Endodermal cell (in vitro differentiated cells): ENCODE measurements around the gene FAT1. TPM values are rescaled to one million over a fixed set of nuclear protein-coding genes. Genes with fewer than 3 reads are reported as not detected.
A peak's percentile ranks its signal among the peaks of the same experiment; 100 is the strongest.

Experiments
- DNase-seq: peaks from one replicate; pipeline ENCODE4 v3.0.0-alpha.2; 2017
- H3K27ac ChIP-seq: 2 replicates; pipeline ENCODE4 v1.5.1; 2013; ENCODE audit warnings: mild to moderate bottlenecking, low read depth, low read length, moderate library complexity
- H3K27me3 ChIP-seq: 2 replicates; pipeline ENCODE4 v1.6.1; 2013; ENCODE audit warnings: mild to moderate bottlenecking, low read length, moderate library complexity; ENCODE audit not compliant: insufficient read depth, control insufficient read depth, poor library complexity, severe bottlenecking
- H3K36me3 ChIP-seq: 2 replicates; pipeline ENCODE4 v1.7.0; 2013; ENCODE audit warnings: mild to moderate bottlenecking, low read length, moderate library complexity; ENCODE audit not compliant: control insufficient read depth, insufficient read depth
- H3K4me1 ChIP-seq: one replicate; pipeline ENCODE4 v1.7.0; 2013; ENCODE audit warnings: low read length; ENCODE audit not compliant: control insufficient read depth, insufficient read depth
- H3K4me3 ChIP-seq: 2 replicates; pipeline ENCODE4 v1.5.1; 2013; ENCODE audit warnings: mild to moderate bottlenecking, low read length, moderate library complexity
- H3K9ac ChIP-seq: 2 replicates; pipeline ENCODE4 v1.6.1; 2013; ENCODE audit warnings: mild to moderate bottlenecking, low read length, moderate library complexity; ENCODE audit not compliant: poor library complexity, severe bottlenecking; ENCODE audit errors: extremely low read depth
- H3K9me3 ChIP-seq: 2 replicates; pipeline ENCODE4 v1.6.1; 2013; ENCODE audit warnings: mild to moderate bottlenecking, low read length, moderate library complexity; ENCODE audit not compliant: control insufficient read depth
- H3K27ac Mint-ChIP-seq: 2 replicates; pipeline ENCODE4 v1.8.0; 2020; ENCODE audit warnings: mixed read lengths
- H3K27me3 Mint-ChIP-seq: 2 replicates; pipeline ENCODE4 v1.8.0; 2021; ENCODE audit warnings: mild to moderate bottlenecking, mixed read lengths; ENCODE audit not compliant: insufficient read depth
- H3K36me3 Mint-ChIP-seq: 2 replicates; pipeline ENCODE4 v1.8.0; 2020; ENCODE audit warnings: low read depth, mixed read lengths
- H3K4me1 Mint-ChIP-seq: 2 replicates; pipeline ENCODE4 v1.8.0; 2020; ENCODE audit warnings: mixed read lengths
- H3K4me3 Mint-ChIP-seq: 2 replicates; pipeline ENCODE4 v1.8.0; 2020; ENCODE audit warnings: mild to moderate bottlenecking, moderate library complexity, mixed read lengths
- H3K9me3 Mint-ChIP-seq: 2 replicates; pipeline ENCODE4 v1.8.0; 2020; ENCODE audit warnings: mild to moderate bottlenecking, mixed read lengths
- CTCF ChIP-seq: fragments of 200-600 bp; sonication (generic); conservative IDR thresholded peaks from 2 replicates; pipeline ENCODE4 v1.5.0; 2021; ENCODE audit warnings: antibody characterized with exemption, mild to moderate bottlenecking
- WGBS, 2 experiments: methylation state at CpG; one replicate each; pipeline versions ENCODE4 v1.1.5 to v1.1.7; 2013; ENCODE audit warnings: missing lambda C conversion rate in 2 of 2, mixed read lengths in 1 of 2; ENCODE audit not compliant: insufficient coverage in 1 of 2, insufficient read length in 1 of 2; 5-methylcytosine and 5-hydroxymethylcytosine counted together
- total RNA-seq, 2 donors: library from RNA; stranded (reverse); fragmentation: NEBNext Ultra II Directional in 1 of 2; extraction: Animal tissue kit (Norgen Biotek cat#: 25700) in 1 of 2; gene quantifications; 2 replicates in 1 of 2; 3 replicates in 1 of 2; pipeline ENCODE4 v1.2.1, GENCODE V29; 2021

FAT1 gene
- total RNA-seq, 2 donors from 2014 or later: 66.6 to 77.8 TPM

- Mint-ChIP-seq H3K9me3 (no peaks in the 10 kb centered on the region), H3K27ac (no peak overlapping the region), H3K36me3 (peaks cover 6% of the 10 kb centered on the region), H3K27me3 (no peaks in the 10 kb centered on the region), H3K4me3 (no peak overlapping the region), H3K4me1 (peaks cover 22% of the 10 kb centered on the region)
- H3K4me3 ChIP-seq: no peak overlapping the region
- peaks cover 14% of the 10 kb centered on the region for H3K4me1 ChIP-seq
- H3K36me3 ChIP-seq: peaks cover 17% of the 10 kb centered on the region
- 89 to 93% methylated on average over 7 to 16 of the region's 16 CpGs for WGBS, 2 experiments
- H3K27me3 ChIP-seq: no peaks in the 10 kb centered on the region
- no peaks in the 10 kb centered on the region for H3K9me3 ChIP-seq
- no peak overlapping the region for H3K9ac ChIP-seq
- DNase-seq: no peak
- peak overlapping the region; percentile 99 for H3K27ac ChIP-seq
- TF ChIP-seq CTCF: no peak
Measured at GRCh38 chr4:186700746-186701145, 22.9 kb downstream of the FAT1 start.

GRCh38 chr4:186699881-186700397, 23.7 kb downstream of the FAT1 start:
- peaks cover 22% of the 10 kb centered on the region for H3K4me1 Mint-ChIP-seq

GRCh38 chr4:186699298-186699697, 24.4 kb downstream of the FAT1 start:
- no peak for TF ChIP-seq CTCF
- Mint-ChIP-seq H3K4me3 (no peak overlapping the region), H3K4me1 (peaks cover 22% of the 10 kb centered on the region), H3K27ac (no peak overlapping the region), H3K9me3 (no peaks in the 10 kb centered on the region), H3K27me3 (no peaks in the 10 kb centered on the region), H3K36me3 (peaks cover 4% of the 10 kb centered on the region)
- no peak overlapping the region for H3K27ac ChIP-seq
- H3K36me3 ChIP-seq: peaks cover 9% of the 10 kb centered on the region
- H3K4me3 ChIP-seq: no peak overlapping the region
- H3K27me3 ChIP-seq: no peaks in the 10 kb centered on the region
- H3K9me3 ChIP-seq: no peaks in the 10 kb centered on the region
- H3K4me1 ChIP-seq: peaks cover 14% of the 10 kb centered on the region
- WGBS, 2 experiments: 95 to 100% methylated on average over 2 to 5 of the region's 5 CpGs
- no peak for DNase-seq
- no peak overlapping the region for H3K9ac ChIP-seq

More at GRCh38 chr4:186699881-186700397, 23.7 kb downstream of the FAT1 start:
- Histone ChIP-seq H3K9ac (no peak overlapping the region), H3K36me3 (peaks cover 9% of the 10 kb centered on the region), H3K4me1 (peaks cover 14% of the 10 kb centered on the region), H3K4me3 (no peak overlapping the region), H3K27ac (no peak overlapping the region), H3K9me3 (no peaks in the 10 kb centered on the region), H3K27me3 (no peaks in the 10 kb centered on the region)
- no peak overlapping the region for H3K4me3 Mint-ChIP-seq
- no peak overlapping the region for H3K27ac Mint-ChIP-seq
- 93 to 96% methylated on average over 11 of the region's 11 CpGs for WGBS, 2 experiments
- DNase-seq: no peak
- TF ChIP-seq CTCF: no peak
- H3K36me3 Mint-ChIP-seq: peaks cover 4% of the 10 kb centered on the region
- H3K27me3 Mint-ChIP-seq: no peaks in the 10 kb centered on the region
- no peaks in the 10 kb centered on the region for H3K9me3 Mint-ChIP-seq
